GM12878 (cell line): ENCODE measurements around the gene ANKFY1. TPM values are rescaled to one million over a fixed set of nuclear protein-coding genes. Genes with fewer than 3 reads are reported as not detected.

Experiments
- ATAC-seq: fragments of 200-7000 bp; cut with Tn5 transposase; 3 replicates; pipeline ENCODE4 v1.9.1; 2020; ENCODE audit warnings: mild to moderate bottlenecking, moderate library complexity
- BruUV-seq: library from RNA; stranded (reverse); fragments of 400-500 nt; replicated peaks from 2 replicates; lab custom pipeline; 2021; lab: Mats Ljungman, UMichigan
- CTCF ChIA-PET: fragments of 300-600 bp; sonication (Branson Sonifier 250); formaldehyde crosslinking; extraction: SDS; loops from one replicate; lab custom pipeline; 2021; ENCODE audit warnings: inconsistent platforms; lab: Yijun Ruan, JAX
- POLR2A ChIA-PET: fragments of 350-600 bp; formaldehyde crosslinking; extraction: SDS; loops from one replicate; lab custom pipeline; 2021; ENCODE audit warnings: inconsistent platforms; lab: Charles Lee
- RAD21 ChIA-PET: fragments of 300-600 bp; sonication (Branson Sonifier 250); formaldehyde crosslinking; loops from one replicate; lab custom pipeline; 2023; ENCODE audit warnings: antibody characterized with exemption; ENCODE audit not compliant: unreplicated experiment; lab: Charles Lee
- SMC1A ChIA-PET: fragments of 300-600 bp; sonication (Branson Sonifier 250); formaldehyde crosslinking; loops from one replicate; lab custom pipeline; 2023; ENCODE audit not compliant: unreplicated experiment, uncharacterized antibody; lab: Charles Lee
- DNase-seq: peaks from one replicate; pipeline ENCODE4 v3.0.0-alpha.2; 2011; ENCODE audit warnings: low read depth, low spot score
- FAIRE-seq: peaks from 3 replicates; lab custom pipeline; 2011; peaks lifted over from hg19 to GRCh38; lab: Jason Lieb, UNC
- H2AFZ ChIP-seq: 2 replicates; pipeline ENCODE4 v1.6.0; 2011; ENCODE audit warnings: low read depth, low read length, control low read depth; ENCODE audit not compliant: control insufficient read depth
- H3K27ac ChIP-seq: 2 replicates; pipeline ENCODE4 v1.5.1; 2011; ENCODE audit warnings: control low read depth; ENCODE audit not compliant: control insufficient read depth, insufficient read depth
- H3K27me3 ChIP-seq, 2 experiments: replicated peaks in 1 of 2; 2 replicates each; pipeline versions ENCODE4 v1.6.0 to v1.6.1; 2011; ENCODE audit warnings: low read length in 1 of 2; ENCODE audit not compliant: control insufficient read depth in 2 of 2, insufficient read depth in 2 of 2
- H3K36me3 ChIP-seq, 2 experiments: 2 replicates each; pipeline ENCODE4 v1.5.1; 2011; ENCODE audit warnings: low read length in 1 of 2; ENCODE audit not compliant: control insufficient read depth in 2 of 2, insufficient read depth in 2 of 2
- H3K4me1 ChIP-seq: 2 replicates; pipeline ENCODE4 v1.6.1; 2011; ENCODE audit warnings: mild to moderate bottlenecking, low read length, moderate library complexity, mixed read lengths; ENCODE audit not compliant: control insufficient read depth, insufficient read depth
- H3K4me2 ChIP-seq: 2 replicates; pipeline ENCODE4 v1.6.0; 2011; ENCODE audit warnings: control low read depth; ENCODE audit not compliant: control insufficient read depth, insufficient read depth
- H3K4me3 ChIP-seq: fragments of 200-600 bp; sonication (generic); 2 replicates; pipeline ENCODE4 v1.5.1; 2016
- H3K79me2 ChIP-seq: 2 replicates; pipeline ENCODE4 v1.6.0; 2011; ENCODE audit warnings: low read length; ENCODE audit not compliant: control insufficient read depth, insufficient read depth
- H3K9ac ChIP-seq: 2 replicates; pipeline ENCODE4 v1.8.0; 2011; ENCODE audit warnings: low read length, control low read depth, mixed read lengths; ENCODE audit not compliant: control insufficient read depth, insufficient read depth
- H3K9me3 ChIP-seq: replicated peaks from 3 replicates; pipeline ENCODE4 v1.5.1; 2011; ENCODE audit warnings: mild to moderate bottlenecking, low read length; ENCODE audit not compliant: control insufficient read depth, insufficient read depth
- H4K20me1 ChIP-seq: 2 replicates; pipeline ENCODE4 v1.6.0; 2011; ENCODE audit not compliant: control insufficient read depth, insufficient read depth
- ATF7 ChIP-seq: fragments of 450-650 bp; IDR thresholded peaks from 2 replicates; pipeline ENCODE4 v1.6.1; 2016; ENCODE audit warnings: low read depth, mild to moderate bottlenecking
- BACH1 ChIP-seq: fragments of 450-650 bp; IDR thresholded peaks from 2 replicates; pipeline ENCODE4 v1.6.1; 2017; ENCODE audit warnings: mild to moderate bottlenecking, borderline replicate concordance
- BRCA1 ChIP-seq: IDR thresholded peaks from 2 replicates; pipeline ENCODE4 v1.6.1; 2011; ENCODE audit warnings: low read depth, low read length, improper control_type of control experiment
- CHD1 ChIP-seq: IDR thresholded peaks from 2 replicates; pipeline ENCODE4 v1.6.1; 2012; ENCODE audit warnings: low read depth, low read length, improper control_type of control experiment
- NBN ChIP-seq: fragments of 450-650 bp; IDR thresholded peaks from 2 replicates; pipeline ENCODE4 v1.6.1; 2016
- NFYB ChIP-seq: IDR thresholded peaks from 2 replicates; pipeline ENCODE4 v1.6.1; 2011; ENCODE audit warnings: low read depth, mild to moderate bottlenecking, low read length, improper control_type of control experiment, moderate library complexity; ENCODE audit not compliant: insufficient read depth
- SMC3 ChIP-seq: IDR thresholded peaks from 2 replicates; pipeline ENCODE4 v1.6.1; 2011; ENCODE audit warnings: low read length, improper control_type of control experiment, borderline replicate concordance
- SREBF2 ChIP-seq: IDR thresholded peaks from 2 replicates; pipeline ENCODE4 v1.6.1; 2012; ENCODE audit warnings: mild to moderate bottlenecking, low read length
- STAT1 ChIP-seq: fragments of 450-650 bp; conservative IDR thresholded peaks from 2 replicates; pipeline ENCODE4 v1.6.1; 2014; ENCODE audit warnings: antibody characterized with exemption, mild to moderate bottlenecking
- ZNF217 ChIP-seq: fragments of 450-650 bp; IDR thresholded peaks from 2 replicates; pipeline ENCODE4 v1.6.1; 2017; ENCODE audit warnings: antibody characterized with exemption, mild to moderate bottlenecking
- WGBS: methylation state at CpG from one replicate; pipeline ENCODE4 v1.1.6; 2016; ENCODE audit warnings: low lambda C conversion rate; ENCODE audit not compliant: insufficient replicate concordance, insufficient coverage; ENCODE audit errors: missing lambda C conversion rate; 5-methylcytosine and 5-hydroxymethylcytosine counted together
- in situ Hi-C: fragments of 300-500 bp; cut with MboI; formaldehyde crosslinking; loops from 9 replicates; pipeline ENCODE4 v1.14.3; 2018; ENCODE audit warnings: mixed read lengths
- intact Hi-C: fragments of 100-400 bp; cut with micrococcal nuclease; formaldehyde crosslinking; loops from one replicate; pipeline ENCODE4 v1.14.2; 2022; ENCODE audit not compliant: unreplicated experiment
- polyA plus RNA-seq, 11 experiments: library from polyadenylated mRNA; depleted of rRNA in 4 of 11; unstranded in 6 of 11; stranded (reverse) in 5 of 11; fragments of >200 nt; fragmentation: Nextera tagmentation in 4 of 11; fragmentation: Illumina TruSeq in 1 of 11; extraction: Ambion mirVana in 4 of 11; extraction: Trizol in 1 of 11; gene quantifications; 1 replicate in 1 of 11; 2 replicates in 10 of 11; pipeline versions ENCODE4 v1.2.1 to v1.2.3, GENCODE V29; 2011 to 2016; ENCODE audit warnings: inconsistent platforms in 2 of 11, missing spikeins in 2 of 11, low read depth in 1 of 11
- total RNA-seq, 4 experiments: library from RNA; depleted of rRNA in 3 of 4; stranded (reverse); fragments of >200 nt in 3 of 4; fragmentation: Illumina TruSeq in 1 of 4; extraction: Trizol in 1 of 4; gene quantifications; 2 replicates each; pipeline versions ENCODE4 v1.2.1 to v1.2.3, GENCODE V29; 2013 to 2021
- TF ChIP-seq, protein P1 (sequence below): fragments of 450-650 bp; IDR thresholded peaks from 2 replicates; pipeline ENCODE4 v1.6.1; 2016; ENCODE audit warnings: mild to moderate bottlenecking
- TF ChIP-seq, protein P2 (sequence below): IDR thresholded peaks from 2 replicates; pipeline ENCODE4 v1.6.1; 2011; ENCODE audit warnings: low read depth, low read length, improper control_type of control experiment, borderline replicate concordance
- TF ChIP-seq, protein P3 (sequence below): fragments of 450-650 bp; IDR thresholded peaks from 2 replicates; pipeline ENCODE4 v1.6.1; 2017; ENCODE audit warnings: mild to moderate bottlenecking, low read depth, inconsistent platforms; ENCODE audit not compliant: poor library complexity, severe bottlenecking

ANKFY1 gene
- total and polyA plus RNA-seq, 10 of the 15 experiments (the other 5 are each of a cell fraction or from before 2014, with no cell fraction given): 3.0 to 27.7 (median 16.4) TPM

DNA sequence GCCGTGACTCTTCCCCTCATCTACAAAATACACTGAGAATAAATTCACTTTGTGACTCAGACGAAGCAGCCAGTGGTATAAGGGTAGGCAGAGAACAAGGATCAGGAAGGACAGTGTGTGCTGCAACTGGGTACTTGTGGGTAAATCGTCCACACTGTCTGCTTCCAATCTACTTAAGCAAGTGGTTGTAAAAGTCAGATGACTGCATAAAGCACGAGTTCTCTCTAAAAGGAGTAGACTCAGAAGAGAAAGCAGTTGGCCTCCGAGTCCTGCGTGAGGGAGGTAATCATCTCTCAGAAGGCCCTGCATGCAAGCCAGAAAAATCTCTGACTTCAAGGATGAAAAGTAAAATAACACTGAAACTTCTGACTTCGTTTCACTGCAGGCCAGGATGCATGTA is 43.1 kb downstream of the ANKFY1 start:
- no peak overlapping the region for H2AFZ ChIP-seq
- no peaks in the 10 kb centered on the region for H3K27me3 ChIP-seq
- ChIA-PET SMC1A (interaction anchor here (1.1 to 3.0 kb wide), 2 partner anchors 10 to 192 kb away, joined by 6 to 7 read pairs; no protein-coding TSS in a partner anchor), POLR2A (no interaction called here), RAD21 (interaction anchor here (2.1 kb wide), 1 partner anchor 193 kb away, joined by 8 read pairs; no protein-coding TSS in a partner anchor)
- H4K20me1 ChIP-seq: no peaks in the 10 kb centered on the region
- H3K9ac ChIP-seq: no peak overlapping the region
- H3K9me3 ChIP-seq: no peaks in the 10 kb centered on the region
- H3K27ac ChIP-seq: no peak overlapping the region
- peaks cover 3 to 13% of the 10 kb centered on the region in 2 experiments; a peak in 3 of 4 replicates for H3K36me3 ChIP-seq
- no TSS peak for BruUV-seq
- FAIRE-seq: no peak
- TF ChIP-seq BRCA1: no peak
- TF ChIP-seq SMC3: no peak
- TF ChIP-seq, all 136 proteins: peak for 0
- ATAC-seq (no peak), DNase-seq (no peak)
- no peak overlapping the region for H3K4me3 ChIP-seq
- H3K4me2 ChIP-seq: no peak overlapping the region
- CTCF ChIA-PET: interaction anchor here (0.6 to 3.4 kb wide), 4 partner anchors 21 to 199 kb away, joined by 3 to 11 read pairs (median 6); no protein-coding TSS in a partner anchor
- no peaks in the 10 kb centered on the region for H3K4me1 ChIP-seq
- intact Hi-C loops: no loop called here
- in situ Hi-C loops: no loop called here
- WGBS: 90% methylated on average over 7 of the region's 7 CpGs
- H3K79me2 ChIP-seq: no peaks in the 10 kb centered on the region

DNA sequence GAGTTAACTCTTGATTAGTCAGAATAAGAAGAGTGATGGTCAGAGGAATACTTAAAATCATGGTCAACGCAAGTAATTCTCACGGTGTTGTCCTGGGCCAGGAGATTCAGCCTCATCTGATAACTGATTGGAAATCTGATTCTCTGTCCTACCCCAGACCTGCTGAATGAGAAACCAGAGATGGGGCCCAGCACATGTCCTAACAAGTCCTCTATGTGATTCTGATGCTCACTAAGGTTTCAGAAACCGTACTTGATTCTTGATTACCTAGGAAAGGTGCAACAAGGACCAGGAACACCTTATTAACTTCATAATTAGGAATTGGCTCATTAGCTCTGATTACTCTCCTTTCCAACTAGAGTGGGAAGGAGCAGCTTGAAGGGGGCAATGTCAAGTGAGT is 44.5 kb downstream of the ANKFY1 start:
- 0 out of 2 replicates have a peak overlapping the region, but pooled peaks have one; percentile 13 for H3K27ac ChIP-seq
- H3K4me3 ChIP-seq: no peak overlapping the region
- ChIA-PET CTCF (interaction anchor here (0.6 to 3.4 kb wide), 6 partner anchors 19 to 338 kb away, joined by 3 to 11 read pairs (median 4); no protein-coding TSS in a partner anchor), RAD21 (interaction anchor here (2.1 kb wide), 1 partner anchor 194 kb away, joined by 8 read pairs; no protein-coding TSS in a partner anchor), POLR2A (no interaction called here), SMC1A (interaction anchor here (1.0 to 3.0 kb wide), 6 partner anchors 19 to 196 kb away, joined by 3 to 7 read pairs (median 4); no protein-coding TSS in a partner anchor)
- intact Hi-C loops (loop anchor here (5.0 kb wide), 2 partner anchors 33 to 83 kb away; no protein-coding TSS in a partner anchor), in situ Hi-C loops (no loop called here)
- FAIRE-seq (no peak), ATAC-seq (no peak), DNase-seq (no peak)
- TF ChIP-seq, protein P1, sequence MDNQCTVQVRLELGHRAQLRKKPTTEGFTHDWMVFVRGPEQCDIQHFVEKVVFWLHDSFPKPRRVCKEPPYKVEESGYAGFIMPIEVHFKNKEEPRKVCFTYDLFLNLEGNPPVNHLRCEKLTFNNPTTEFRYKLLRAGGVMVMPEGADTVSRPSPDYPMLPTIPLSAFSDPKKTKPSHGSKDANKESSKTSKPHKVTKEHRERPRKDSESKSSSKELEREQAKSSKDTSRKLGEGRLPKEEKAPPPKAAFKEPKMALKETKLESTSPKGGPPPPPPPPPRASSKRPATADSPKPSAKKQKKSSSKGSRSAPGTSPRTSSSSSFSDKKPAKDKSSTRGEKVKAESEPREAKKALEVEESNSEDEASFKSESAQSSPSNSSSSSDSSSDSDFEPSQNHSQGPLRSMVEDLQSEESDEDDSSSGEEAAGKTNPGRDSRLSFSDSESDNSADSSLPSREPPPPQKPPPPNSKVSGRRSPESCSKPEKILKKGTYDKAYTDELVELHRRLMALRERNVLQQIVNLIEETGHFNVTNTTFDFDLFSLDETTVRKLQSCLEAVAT: no peak
- no peak for TF ChIP-seq ATF7
- TF ChIP-seq CHD1: no peak
- no peak for TF ChIP-seq NFYB
- no peak for TF ChIP-seq BACH1
- TF ChIP-seq, protein P2, sequence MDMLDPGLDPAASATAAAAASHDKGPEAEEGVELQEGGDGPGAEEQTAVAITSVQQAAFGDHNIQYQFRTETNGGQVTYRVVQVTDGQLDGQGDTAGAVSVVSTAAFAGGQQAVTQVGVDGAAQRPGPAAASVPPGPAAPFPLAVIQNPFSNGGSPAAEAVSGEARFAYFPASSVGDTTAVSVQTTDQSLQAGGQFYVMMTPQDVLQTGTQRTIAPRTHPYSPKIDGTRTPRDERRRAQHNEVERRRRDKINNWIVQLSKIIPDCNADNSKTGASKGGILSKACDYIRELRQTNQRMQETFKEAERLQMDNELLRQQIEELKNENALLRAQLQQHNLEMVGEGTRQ: no peak
- TF ChIP-seq ZNF217: no peak
- TF ChIP-seq, protein P3, sequence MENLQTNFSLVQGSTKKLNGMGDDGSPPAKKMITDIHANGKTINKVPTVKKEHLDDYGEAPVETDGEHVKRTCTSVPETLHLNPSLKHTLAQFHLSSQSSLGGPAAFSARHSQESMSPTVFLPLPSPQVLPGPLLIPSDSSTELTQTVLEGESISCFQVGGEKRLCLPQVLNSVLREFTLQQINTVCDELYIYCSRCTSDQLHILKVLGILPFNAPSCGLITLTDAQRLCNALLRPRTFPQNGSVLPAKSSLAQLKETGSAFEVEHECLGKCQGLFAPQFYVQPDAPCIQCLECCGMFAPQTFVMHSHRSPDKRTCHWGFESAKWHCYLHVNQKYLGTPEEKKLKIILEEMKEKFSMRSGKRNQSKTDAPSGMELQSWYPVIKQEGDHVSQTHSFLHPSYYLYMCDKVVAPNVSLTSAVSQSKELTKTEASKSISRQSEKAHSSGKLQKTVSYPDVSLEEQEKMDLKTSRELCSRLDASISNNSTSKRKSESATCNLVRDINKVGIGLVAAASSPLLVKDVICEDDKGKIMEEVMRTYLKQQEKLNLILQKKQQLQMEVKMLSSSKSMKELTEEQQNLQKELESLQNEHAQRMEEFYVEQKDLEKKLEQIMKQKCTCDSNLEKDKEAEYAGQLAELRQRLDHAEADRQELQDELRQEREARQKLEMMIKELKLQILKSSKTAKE: no peak
- TF ChIP-seq SREBF2: no peak
- TF ChIP-seq NBN: no peak
- TF ChIP-seq STAT1: no peak
- BruUV-seq: no TSS peak
- H3K4me2 ChIP-seq: no peak overlapping the region
- H3K4me1 ChIP-seq: no peaks in the 10 kb centered on the region
- H3K79me2 ChIP-seq: no peaks in the 10 kb centered on the region
- no peak overlapping the region for H2AFZ ChIP-seq
- WGBS: 86% methylated on average over 3 of the region's 3 CpGs
- peaks cover 3 to 13% of the 10 kb centered on the region in 2 experiments; a peak in 3 of 4 replicates for H3K36me3 ChIP-seq
- H4K20me1 ChIP-seq: no peaks in the 10 kb centered on the region
- H3K9me3 ChIP-seq: no peaks in the 10 kb centered on the region
- H3K9ac ChIP-seq: no peak overlapping the region
- H3K27me3 ChIP-seq: no peaks in the 10 kb centered on the region
